ENCODE measurements around the gene LOXHD1. TPM values are rescaled to one million over a fixed set of nuclear protein-coding genes. Genes with fewer than 3 reads are reported as not detected.

LOXHD1 gene
- total RNA-seq, 3 donors from 2014 or later (not counting 1 experiment from before 2014, with no cell fraction given), result 0.11 to 0.48 (median 0.14) TPM

DNA sequence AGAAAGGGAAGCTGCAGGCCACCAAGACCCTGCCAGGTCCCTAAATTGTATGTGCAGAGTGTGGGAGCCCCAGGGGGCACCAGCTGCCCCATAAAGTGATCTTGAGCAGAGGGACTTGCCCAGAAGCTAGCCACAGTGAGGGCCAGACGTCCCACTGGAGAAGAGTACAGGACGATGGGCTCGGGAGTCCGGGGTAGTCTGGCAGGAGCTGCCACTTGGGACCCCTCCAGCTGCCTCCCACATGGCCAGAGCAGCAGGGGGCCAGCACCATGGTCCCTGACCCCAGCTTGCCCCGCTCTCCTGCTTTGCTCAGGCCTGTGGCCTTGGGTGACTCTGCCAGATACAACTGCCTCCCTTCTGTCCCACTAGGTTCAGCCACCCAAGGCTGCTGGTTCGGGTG, 11.7 kb upstream of the LOXHD1 start:
- Histone ChIP-seq H3K4me1 (ENCODE audit: control insufficient read depth, insufficient read depth, low read length) (no peaks in the 10 kb centered on the region), H3K4me3 (ENCODE audit: low read length) (no peak overlapping the region), H3K27ac (ENCODE audit: low read length) (no peak overlapping the region), H3K9me3 (ENCODE audit: control insufficient read depth, insufficient read depth, low read length) (no peaks in the 10 kb centered on the region), H3K27me3 (ENCODE audit: control insufficient read depth, insufficient read depth, low read length) (no peaks in the 10 kb centered on the region), H3K36me3 (ENCODE audit: control insufficient read depth, insufficient read depth, low read length) (no peaks in the 10 kb centered on the region)
- Mint-ChIP-seq H3K4me1 (no peaks in the 10 kb centered on the region), H3K9me3 (no peaks in the 10 kb centered on the region), H3K4me3 (no peak overlapping the region), H3K36me3 (no peaks in the 10 kb centered on the region), H3K27me3 (ENCODE audit: low read depth in 2 of 2) (peaks cover 8 to 12% of the 10 kb centered on the region in 2 donors), H3K27ac (no peak overlapping the region)
- no peak for ATAC-seq
- intact Hi-C loops (cut with micrococcal nuclease), result no loop called here
- TF ChIP-seq, protein P1, sequence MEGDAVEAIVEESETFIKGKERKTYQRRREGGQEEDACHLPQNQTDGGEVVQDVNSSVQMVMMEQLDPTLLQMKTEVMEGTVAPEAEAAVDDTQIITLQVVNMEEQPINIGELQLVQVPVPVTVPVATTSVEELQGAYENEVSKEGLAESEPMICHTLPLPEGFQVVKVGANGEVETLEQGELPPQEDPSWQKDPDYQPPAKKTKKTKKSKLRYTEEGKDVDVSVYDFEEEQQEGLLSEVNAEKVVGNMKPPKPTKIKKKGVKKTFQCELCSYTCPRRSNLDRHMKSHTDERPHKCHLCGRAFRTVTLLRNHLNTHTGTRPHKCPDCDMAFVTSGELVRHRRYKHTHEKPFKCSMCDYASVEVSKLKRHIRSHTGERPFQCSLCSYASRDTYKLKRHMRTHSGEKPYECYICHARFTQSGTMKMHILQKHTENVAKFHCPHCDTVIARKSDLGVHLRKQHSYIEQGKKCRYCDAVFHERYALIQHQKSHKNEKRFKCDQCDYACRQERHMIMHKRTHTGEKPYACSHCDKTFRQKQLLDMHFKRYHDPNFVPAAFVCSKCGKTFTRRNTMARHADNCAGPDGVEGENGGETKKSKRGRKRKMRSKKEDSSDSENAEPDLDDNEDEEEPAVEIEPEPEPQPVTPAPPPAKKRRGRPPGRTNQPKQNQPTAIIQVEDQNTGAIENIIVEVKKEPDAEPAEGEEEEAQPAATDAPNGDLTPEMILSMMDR (IDR thresholded peaks at IDR 0.05), result no peak
- 60% methylated on average over 6 of the region's 6 CpGs for WGBS (ENCODE audit: insufficient coverage)
- no peak for DNase-seq

DNA sequence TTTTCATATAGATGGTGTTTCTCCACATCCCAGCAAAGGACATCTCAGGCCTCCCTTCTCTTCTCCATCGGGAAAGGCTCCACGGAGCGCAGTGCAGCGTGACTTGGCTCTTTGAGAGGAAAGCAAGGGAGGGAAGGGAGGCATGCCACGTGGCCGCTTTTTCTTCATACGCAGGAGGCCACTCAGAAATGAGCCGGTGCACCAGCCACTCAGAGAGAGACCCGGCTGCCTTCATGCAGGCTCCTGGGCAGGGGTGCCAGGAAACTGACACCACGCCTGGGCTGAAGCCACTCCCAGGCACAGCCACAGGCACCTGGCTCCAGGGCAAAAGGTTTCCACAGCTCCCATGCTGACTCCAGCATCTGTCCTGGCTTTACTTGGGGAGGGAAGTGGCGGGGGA, 11.1 kb upstream of the LOXHD1 start:
- DNase-seq (no peak), ATAC-seq (no peak)
- intact Hi-C loops (cut with micrococcal nuclease), result no loop called here

DNA sequence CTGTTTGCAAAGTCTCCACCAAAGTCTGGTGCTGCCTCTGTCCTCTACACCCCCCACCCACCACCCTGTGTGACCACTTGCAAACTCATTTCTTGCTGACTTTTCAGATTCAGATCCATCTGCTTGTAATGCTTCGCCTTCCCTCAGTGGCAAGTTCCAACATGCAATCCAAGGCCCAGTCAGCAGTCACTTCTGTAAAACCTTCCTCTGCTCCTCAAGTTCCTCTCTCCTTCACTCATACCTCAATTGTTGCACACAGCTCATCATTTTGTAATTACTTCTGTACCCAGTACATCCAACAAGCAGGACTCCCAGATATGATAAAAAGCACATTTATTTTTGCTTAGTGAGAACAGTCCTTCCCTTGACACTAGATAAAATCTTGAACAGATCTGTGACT, 6.5 kb upstream of the LOXHD1 start:
- H3K27ac Mint-ChIP-seq, result no peak overlapping the region
- no peaks in the 10 kb centered on the region for H3K9me3 ChIP-seq (ENCODE audit: control insufficient read depth, insufficient read depth, low read length)
- H3K27ac ChIP-seq (ENCODE audit: low read length), result no peak overlapping the region
- H3K4me1 ChIP-seq (ENCODE audit: control insufficient read depth, insufficient read depth, low read length), result no peaks in the 10 kb centered on the region
- H3K9me3 Mint-ChIP-seq, result no peaks in the 10 kb centered on the region
- TF ChIP-seq, protein P1 (IDR thresholded peaks at IDR 0.05), result no peak
- H3K27me3 ChIP-seq (ENCODE audit: control insufficient read depth, insufficient read depth, low read length), result no peaks in the 10 kb centered on the region
- no peak overlapping the region for H3K4me3 ChIP-seq (ENCODE audit: low read length)
- H3K27me3 Mint-ChIP-seq (ENCODE audit: low read depth in 2 of 2), result peaks cover 6 to 12% of the 10 kb centered on the region in 2 donors
- no peaks in the 10 kb centered on the region for H3K36me3 Mint-ChIP-seq
- WGBS (ENCODE audit: insufficient coverage), result 95% methylated on average over 1 of the region's 1 CpG
- H3K4me1 Mint-ChIP-seq, result no peaks in the 10 kb centered on the region
- intact Hi-C loops (cut with micrococcal nuclease), result no loop called here
- DNase-seq (no peak), ATAC-seq (no peak)
- no peaks in the 10 kb centered on the region for H3K36me3 ChIP-seq (ENCODE audit: control insufficient read depth, insufficient read depth, low read length)
- H3K4me3 Mint-ChIP-seq, result no peak overlapping the region

More for the DNA sequence above, 11.1 kb upstream of the LOXHD1 start:
- TF ChIP-seq, protein P1 (IDR thresholded peaks at IDR 0.05), result no peak
- H3K27me3 ChIP-seq (ENCODE audit: control insufficient read depth, insufficient read depth, low read length), result no peaks in the 10 kb centered on the region
- WGBS (ENCODE audit: insufficient coverage), result 88% methylated on average over 10 of the region's 11 CpGs
- H3K27me3 Mint-ChIP-seq (ENCODE audit: low read depth in 2 of 2), result peaks cover 10 to 17% of the 10 kb centered on the region in 2 donors
- H3K4me3 Mint-ChIP-seq, result no peak overlapping the region
- no peaks in the 10 kb centered on the region for H3K36me3 Mint-ChIP-seq
- no peaks in the 10 kb centered on the region for H3K4me1 ChIP-seq (ENCODE audit: control insufficient read depth, insufficient read depth, low read length)
- H3K36me3 ChIP-seq (ENCODE audit: control insufficient read depth, insufficient read depth, low read length), result no peaks in the 10 kb centered on the region
- H3K27ac ChIP-seq (ENCODE audit: low read length), result no peak overlapping the region
- no peak overlapping the region for H3K4me3 ChIP-seq (ENCODE audit: low read length)
- H3K4me1 Mint-ChIP-seq, result no peaks in the 10 kb centered on the region
- no peaks in the 10 kb centered on the region for H3K9me3 Mint-ChIP-seq
- no peak overlapping the region for H3K27ac Mint-ChIP-seq
- no peaks in the 10 kb centered on the region for H3K9me3 ChIP-seq (ENCODE audit: control insufficient read depth, insufficient read depth, low read length)
